Hematopoietic multipotent progenitor cell treated with erythropoietin and hydrocortisone succinate and interleukin-3 and kit ligand, for 6 days (in vitro differentiated cells): ENCODE measurements around the gene MBD2.
A peak's percentile ranks its signal among the peaks of the same experiment; 100 is the strongest.
"Not testable (repeated sequence)": the region's sequence is repeated elsewhere in the genome, so short reads cannot be mapped to it uniquely, and the experiment has no call there.

Experiments
- DNase-seq: peaks from one replicate; pipeline ENCODE4 v3.0.0-alpha.2; 2015

MBD2 gene, protein sequence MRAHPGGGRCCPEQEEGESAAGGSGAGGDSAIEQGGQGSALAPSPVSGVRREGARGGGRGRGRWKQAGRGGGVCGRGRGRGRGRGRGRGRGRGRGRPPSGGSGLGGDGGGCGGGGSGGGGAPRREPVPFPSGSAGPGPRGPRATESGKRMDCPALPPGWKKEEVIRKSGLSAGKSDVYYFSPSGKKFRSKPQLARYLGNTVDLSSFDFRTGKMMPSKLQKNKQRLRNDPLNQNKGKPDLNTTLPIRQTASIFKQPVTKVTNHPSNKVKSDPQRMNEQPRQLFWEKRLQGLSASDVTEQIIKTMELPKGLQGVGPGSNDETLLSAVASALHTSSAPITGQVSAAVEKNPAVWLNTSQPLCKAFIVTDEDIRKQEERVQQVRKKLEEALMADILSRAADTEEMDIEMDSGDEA

DNA sequence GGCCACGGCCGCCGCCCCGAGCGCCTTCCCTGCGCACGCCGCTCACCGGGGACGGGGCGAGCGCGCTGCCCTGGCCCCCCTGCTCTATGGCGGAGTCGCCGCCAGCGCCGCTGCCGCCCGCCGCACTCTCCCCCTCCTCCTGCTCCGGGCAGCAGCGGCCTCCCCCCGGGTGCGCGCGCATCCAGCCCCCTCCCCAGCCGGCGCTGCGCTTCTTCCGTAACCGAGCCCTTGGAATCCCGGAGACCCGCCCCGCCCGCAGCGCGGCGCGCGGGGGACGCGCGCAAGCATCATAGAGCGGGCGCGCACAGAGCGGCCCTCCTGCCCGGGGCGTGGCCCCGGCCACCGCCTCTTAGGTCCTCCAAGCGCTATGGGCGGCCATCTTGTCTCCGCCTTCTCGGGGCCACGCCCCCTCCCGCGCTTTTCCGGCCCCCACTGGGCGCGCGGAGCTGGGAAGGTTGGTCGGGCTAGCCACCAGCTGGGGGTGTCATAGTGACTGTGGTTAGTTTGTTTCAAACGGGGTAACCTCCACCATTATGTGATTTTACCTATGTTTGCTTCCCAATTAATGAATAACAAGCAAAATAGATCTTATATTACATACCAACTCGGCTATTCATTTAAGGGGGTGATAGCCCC, at the start of gene MBD2:
Gene MBD2 (minus strand): TSS at position 291 of the 636 bp plus-strand sequence. CDS start 110 bp downstream, at position 181.
- DNase-seq = peak; percentile 98

DNA sequence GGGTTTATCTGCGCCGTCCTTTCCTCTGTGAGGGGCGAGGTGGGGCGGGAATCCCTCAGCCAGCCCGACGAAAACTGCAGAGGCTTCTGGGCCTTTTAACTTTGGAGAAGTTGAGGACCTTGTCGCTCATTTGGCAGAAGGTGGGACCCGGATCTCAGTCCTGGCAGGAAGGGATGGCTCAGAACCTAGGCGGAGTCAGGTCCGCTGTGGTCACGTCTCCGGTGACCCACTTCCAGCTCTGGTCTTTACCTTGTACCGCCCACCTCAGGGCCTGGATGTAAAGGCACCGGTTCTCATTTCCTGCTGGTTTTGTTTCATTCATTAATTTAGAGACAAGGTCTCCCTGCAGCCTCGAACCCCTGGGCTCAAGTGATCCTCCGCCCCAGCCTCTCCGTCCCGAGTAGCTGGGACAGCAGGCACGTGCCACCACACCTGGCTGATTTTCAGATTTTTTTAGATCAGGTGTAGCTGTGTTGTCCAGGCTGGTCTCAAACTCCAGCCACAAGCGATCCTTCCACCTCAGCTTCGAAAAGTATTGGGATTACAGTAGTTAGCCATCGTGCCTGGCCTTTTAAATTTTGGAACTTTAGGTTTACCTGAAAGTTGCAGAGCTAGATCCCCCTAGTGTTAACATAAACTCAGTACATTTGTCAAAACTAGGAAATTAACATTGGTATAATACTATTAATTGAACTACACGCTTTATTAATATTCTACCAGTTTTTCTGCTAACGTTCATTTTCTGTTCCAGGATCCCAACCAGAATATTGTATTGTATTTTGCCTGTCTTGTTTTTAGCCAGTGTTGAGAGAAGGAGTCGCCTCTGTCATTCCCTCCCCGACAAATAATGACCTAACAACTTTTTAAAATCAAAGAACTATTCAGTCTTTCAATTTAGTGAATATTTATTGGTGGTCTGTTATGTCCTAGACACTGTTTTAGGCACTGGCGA, 45.7 kb upstream of the MBD2 start:
- DNase-seq = peak; percentile 71

DNA sequence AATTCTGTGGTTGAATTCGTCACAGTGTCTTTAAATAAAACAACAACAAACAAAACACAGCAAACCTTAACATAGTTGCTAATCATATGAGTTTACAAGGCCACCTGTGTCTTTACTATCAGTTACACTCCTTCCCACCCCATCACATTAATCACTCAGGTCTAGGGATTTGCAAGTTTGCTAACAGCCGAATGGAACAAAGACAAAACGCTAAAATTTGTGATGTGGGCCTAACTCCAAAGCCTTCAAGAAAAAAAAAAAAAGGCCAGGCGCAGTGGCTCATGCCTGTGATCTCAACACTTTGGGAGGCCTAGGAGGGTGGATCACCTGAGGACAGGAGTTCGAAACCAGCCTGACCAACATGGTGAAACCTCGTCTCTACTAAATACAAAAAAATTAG, 44.3 kb upstream of the MBD2 start:
- DNase-seq = peak; percentile 14

DNA sequence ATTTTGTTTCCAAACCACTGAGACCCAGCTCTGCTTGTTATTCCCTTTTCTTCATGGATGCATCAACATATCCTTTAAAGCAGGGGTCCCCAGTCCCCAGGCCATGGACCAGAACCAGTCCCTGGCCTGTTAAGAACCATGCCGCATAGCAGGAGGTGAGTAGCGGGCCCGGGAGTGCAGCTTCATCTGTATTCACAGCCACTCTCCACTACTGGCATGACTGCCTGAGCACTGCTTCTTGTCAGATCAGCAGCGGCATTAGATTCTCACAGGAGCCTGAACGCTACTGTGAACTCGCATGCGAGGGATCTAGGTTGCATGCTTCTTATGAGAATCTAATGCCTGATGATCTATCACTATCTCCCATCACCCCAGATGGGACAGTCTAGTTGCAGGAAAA, 43.2 kb upstream of the MBD2 start:
- DNase-seq = no peak

DNA sequence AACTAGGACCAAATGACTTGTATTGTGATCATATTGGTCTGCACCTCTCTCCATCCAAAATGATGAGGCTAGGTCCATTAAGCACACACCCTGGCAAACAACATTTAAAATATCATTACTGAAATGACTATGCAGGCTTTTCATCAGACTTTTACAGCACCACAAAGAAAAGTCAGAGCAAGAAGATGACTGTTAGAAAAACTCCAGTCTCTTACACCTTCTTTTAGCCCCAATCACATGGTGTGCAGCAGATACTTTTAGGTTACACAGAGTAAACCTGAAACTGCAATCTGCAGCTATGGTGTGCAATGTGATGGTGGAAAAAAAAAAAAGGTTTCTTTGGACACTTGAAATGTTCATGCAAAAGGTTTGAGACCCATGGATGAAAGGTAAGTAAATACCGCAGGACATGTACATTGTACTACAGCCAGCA, 39.5 kb upstream of the MBD2 start:
- DNase-seq = no peak

DNA sequence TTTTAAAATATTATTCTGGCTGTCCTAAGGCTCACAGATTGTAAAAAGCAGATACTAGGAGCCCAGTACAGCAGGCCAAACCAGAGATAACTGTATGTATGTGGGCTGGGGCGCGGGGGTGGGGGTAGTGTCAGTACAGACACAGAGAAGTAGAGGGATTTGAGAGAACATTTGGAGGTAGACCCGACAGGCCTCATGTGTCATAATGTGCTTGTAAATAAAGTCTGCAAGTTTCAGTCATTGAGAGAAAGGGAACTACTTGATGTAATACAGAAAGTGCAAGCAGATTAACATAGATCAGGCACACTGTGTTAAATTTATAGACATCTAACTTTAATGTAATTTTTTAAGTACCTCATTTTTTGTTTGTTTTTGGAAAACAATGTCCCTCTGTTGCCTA, 37.4 kb upstream of the MBD2 start:
- DNase-seq = peak; percentile 34

DNA sequence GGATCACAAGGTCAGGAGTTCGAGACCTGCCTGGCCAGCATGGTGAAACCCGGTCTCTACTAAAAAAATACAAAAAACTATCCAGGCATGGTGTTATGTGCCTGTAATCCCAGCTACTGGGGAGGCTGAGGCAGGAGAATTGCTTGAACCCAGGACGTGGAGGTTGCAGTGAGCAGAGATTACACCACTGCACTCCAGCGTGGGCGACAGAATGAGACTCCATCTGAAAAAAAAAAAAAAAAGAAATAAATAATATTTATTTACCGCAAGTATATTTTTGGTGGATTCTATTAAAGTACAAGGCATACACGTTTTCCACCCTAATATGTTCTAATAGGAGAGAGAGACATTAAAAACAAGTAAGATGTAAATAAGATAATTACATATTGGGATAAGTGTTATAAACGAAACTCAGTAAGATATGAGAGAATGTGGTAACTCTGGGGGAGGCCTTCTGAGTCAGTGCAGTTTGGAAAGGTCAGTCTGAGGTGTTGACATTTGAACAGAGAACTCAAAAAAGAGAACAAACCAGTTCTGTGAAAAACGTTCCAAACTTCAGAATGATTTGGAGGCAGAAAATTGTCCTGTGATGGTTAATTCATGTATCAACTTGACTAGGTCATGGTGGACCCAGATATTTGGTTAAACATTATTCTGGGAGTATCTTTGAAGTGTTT, 36.1 kb upstream of the MBD2 start:
- peak; percentile 33 for DNase-seq

DNA sequence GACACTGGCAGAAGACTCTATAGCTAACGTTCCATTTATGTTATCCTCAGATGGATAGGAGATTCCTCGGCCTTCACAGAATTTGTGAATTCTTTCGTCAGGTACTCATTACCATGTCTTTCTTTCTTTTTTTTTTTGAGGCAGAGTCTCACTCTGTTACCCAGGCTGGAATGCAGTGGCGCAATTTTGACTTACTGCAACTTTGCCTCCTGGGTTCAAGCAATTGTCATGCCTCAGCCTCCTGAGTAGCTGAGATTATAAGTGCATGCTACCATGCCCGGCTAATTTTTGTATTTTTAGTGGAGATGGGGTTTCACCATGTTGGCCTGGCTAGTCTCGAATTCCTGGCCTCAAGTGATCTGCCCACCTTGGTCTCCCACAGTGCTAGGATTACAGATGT, 33.3 kb upstream of the MBD2 start:
- DNase-seq = not testable (repeated sequence)

DNA sequence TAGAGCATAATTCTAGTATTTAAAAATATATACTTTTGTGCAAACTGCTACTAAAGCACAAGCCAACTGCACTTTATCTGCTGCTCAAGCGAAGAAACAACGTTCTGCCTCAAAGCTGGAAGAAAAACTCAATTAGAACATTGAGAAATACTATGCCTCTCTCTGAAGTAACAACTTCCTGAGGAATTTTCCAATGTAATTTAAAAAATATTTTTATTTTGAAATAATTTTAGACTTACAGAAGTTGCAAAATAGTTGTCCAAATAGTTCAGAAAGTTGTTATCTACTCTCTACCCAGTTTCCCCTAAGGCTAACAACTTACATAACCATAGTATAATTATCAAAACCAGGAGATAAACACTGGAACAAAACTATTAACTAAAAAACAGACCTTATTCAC, 32.5 kb upstream of the MBD2 start:
- DNase-seq = peak; percentile 14

DNA sequence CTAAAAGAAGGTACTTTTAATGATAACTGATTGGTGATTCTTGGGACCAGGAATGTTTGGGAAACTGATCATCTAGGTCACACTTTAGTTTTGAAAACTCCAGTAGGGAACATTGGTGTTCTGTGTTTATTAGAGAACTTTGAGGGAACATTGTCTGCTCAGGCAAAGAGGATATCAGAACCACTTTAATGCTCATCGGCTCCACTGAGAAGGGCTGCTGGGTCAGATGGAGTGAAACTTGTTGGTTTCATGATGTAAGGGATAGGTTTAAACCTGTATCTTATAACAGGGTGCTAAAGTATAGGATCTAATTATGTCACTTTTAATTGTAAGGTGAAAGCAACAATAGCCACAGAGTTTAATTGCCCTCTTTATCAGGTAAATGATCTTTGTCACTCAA, 30.7 kb upstream of the MBD2 start:
- no peak for DNase-seq

DNA sequence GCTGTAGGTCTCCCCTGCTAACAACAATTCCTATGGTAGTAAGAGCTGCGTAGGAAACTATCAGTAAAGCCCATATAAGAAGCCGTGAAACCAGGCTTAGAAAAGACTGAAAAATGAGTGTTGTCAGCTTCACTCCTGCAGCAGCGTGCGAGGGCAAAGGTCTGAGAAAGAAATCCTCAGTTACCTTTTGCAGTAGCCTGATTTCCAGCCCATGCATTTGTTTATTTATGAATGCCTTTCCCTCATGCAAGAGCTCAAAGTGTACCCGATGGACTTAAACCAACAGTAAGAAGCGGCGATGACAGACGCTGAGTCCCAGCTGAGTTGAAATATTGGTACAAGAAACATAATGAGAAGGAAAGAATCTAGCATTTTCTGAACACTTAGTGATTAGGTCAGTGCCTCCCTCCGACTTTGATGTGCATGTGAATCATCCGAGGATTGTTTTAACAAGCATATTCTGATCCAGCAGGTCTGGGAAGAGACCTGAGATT, 29.8 kb upstream of the MBD2 start:
- no peak for DNase-seq

DNA sequence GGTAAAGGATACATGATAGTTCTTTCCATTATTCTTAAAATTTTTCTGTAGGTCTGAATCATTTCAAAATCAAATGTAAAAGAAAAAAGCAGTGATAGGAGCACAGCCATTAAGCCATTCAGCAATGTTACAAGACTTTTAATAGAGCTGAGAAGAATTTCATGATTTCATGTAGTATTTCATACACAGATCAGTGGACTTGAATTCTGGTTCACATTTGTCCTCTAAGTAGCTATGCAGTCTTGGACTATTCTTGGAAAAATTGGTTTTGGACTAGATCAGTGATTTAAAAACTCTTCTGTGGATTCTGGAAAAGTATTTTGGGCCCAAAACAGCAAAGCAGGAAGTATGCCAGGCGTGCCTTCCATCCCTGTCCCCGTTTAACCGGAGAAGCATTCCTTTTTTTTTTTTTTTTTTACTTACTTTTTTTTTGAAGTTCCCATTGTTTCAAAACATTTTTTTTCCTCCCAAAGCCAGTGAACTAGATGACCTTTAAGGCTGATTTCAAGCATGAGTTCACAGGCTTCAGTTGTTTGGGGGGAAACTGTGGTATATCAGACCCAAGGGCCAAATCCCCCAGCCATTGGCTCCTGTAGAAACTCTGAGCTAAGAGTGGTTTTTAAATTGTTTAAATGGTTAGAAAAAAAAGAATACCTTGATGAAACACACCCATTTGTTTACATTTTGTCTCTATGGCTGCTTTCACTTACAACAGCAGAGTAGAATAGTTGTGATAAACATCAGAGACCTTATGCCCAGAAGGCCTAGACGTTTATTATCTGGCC, 27.3 kb upstream of the MBD2 start:
- no peak for DNase-seq

DNA sequence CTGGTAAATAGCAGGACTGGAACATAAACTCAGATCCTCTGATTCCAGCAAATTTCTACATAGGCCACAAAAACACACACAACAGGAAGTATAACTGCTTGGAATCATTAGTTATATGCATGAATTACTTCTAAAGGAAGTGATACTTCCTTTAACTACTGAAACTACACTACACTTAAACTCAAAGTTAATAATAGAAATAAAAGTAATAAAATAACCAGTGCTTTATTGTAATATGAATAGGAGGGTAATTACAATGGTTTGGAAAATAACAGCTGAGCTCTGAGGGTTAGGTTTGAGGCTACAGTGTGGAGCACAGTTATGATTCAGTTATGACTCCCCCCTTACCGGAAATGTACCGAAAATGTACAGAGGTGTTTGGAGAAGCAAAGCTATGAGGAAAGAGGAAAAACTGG, 26.4 kb upstream of the MBD2 start:
- no peak for DNase-seq

DNA sequence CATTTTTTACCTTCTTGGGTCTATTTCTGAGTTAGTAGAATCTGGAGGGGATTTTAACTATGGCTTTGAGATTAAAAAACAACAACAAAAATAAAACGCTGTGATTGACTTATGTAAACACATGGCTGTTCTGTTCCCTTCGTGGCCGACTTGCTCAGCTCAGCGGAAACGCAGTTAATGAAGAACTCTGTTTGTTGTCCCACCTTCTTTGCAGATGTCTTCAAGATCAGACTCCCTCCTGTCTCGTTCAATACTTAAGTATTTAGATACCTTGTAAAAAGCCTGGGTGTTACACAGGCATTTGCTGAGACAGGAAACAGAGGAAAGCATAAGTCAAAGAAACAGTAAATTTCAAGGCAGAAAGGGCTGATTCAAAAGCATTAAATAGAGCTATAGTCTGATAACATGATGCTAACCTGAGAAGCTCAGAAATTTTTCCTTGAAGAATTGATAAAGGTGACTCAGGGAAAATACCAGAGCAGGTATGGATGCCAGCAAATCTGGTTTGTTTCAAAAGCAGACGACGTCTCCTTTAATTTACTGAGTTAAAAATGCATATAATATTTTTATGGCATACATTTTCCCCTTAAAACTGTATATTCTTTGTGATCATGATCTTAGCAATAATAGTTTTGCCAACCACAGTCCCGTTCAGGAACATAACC, 23.2 kb upstream of the MBD2 start:
- no peak for DNase-seq

DNA sequence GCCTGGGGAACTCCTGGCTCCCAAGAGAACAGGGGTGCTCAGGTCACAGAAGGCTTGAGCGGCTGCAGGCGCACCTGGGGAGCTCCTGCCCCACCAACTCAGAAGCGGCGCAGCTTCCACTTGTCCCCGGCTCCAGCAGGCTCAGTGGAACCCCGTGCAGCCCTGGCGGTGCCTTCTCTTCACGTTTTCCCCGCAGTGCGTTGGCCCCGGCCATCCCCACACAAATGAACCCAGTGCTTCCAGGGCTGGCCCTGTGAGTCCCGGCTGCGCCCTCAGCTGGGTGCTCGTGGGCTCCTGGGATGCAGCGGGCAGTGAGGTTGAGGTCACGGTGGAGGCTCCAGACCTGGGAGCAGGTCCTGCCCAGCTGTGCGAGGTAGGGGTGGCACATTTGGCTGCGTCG, 17.9 kb upstream of the MBD2 start:
- DNase-seq = no peak

DNA sequence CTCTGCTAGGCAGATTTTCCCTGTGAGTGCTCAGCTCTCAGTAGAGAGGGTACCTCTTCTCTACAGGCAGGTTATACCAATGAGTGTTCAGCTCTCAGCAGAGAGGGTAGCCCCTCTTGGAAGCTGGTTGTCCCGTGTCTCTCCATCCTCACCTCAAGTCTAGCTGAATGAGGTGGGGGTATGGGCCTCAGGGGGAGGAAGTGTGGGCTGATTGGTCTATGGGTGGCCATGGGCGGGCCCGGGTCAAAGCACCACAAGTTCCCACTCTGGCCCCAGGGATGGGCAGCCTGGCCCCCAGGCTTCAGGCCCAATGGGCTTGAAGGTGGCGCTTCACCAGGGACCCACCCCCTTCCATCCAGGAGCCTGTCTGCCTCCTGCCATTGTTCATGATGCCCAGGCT, 17.0 kb upstream of the MBD2 start:
- DNase-seq = no peak

DNA sequence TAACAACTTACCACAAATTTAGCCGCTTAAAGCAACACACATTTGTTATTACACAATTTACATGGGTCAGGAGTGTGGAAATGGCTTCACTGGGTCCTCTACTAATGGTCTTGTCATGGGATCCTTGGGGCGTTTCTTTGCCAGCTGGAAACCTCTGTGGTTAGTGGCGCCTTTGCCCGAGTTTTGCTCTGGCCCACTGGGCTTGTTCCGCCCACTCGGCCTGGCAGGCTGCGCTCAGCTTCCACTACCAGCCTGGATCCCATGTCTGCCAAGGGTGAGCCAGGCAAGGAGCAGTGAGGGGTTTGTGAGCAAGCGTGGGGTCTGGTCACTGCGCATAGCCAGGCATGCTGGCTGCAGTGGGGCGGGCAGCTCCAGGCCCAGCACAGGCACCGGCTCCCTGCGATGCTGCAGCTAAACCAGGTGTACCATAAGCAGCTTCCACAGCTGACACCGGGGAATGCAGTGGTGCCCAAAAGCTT, 16.2 kb upstream of the MBD2 start:
- peak; percentile 46 for DNase-seq

DNA sequence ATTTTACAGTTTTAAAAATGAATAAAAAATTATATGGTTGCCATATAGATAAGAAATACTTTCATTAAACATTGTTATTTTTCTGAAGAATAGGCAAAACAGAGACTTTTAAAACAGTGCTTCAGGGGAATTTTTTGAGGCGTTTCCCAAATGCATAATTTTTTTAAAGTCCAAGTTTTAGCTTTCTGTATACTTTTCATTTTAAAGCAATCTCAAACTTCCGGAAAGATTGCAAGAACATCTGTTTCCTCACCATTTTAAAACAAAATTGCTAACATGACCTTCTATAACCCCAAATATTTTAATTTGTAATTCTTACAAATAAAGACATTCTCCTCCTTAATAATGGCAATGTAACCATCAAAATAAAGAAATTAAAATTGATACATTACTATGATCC, 15.1 kb upstream of the MBD2 start:
- DNase-seq = peak; percentile 18

DNA sequence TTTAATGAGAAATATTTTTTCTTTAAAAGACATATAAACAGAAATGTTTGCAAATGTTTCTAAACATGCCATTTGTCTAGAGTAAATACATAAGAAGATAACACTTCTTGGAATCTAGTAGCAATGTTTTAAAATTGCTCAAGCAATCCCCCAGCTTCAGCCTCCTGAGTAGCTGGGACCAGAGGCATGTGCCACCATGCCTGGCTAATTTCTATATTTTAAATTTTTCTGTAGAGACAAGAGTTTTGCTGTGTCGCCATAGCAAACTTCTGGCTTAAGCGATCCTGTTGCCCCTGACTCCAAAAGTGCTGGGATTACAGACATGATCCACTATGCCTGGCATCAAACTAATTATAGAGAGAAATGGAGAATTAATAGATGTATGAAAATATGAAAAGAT, 14.6 kb upstream of the MBD2 start:
- DNase-seq = no peak

DNA sequence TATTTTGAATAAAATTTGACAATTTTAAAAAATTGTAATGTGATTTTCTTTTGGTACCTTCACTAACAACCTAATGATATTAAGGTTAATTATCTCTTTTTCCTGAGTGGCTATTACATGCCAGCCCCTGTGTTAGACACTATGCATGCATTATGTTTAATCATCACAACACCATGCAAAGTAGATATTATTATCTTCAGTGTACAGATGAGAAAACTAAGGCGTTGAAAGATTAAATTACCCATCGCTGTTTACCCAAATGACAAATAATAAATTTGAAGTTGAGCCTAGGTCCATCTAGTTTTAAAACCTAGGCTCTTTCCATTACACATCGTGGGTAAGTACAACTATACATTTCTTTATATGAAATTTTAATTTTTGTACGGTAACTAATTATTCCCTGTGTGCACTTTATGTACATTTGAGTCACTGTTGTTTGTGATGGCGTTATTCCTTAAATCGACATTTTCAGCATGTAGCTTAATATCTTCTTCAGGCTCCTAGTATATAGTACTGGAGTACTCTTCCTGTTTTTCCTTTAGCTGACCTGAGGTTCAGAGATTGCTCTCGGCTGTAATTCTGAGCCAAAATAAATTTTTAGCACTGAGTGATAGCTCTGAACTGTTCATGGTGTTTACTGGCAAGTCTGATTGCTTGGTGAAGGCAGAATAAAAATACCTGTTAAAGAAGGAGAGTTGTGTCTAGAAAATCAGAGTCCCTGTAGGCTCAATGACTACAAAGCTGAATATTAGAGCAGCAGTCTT, 13.9 kb upstream of the MBD2 start:
- peak; percentile 19 for DNase-seq
